Glomerular visceral epithelial cell (primary cell): ENCODE results near the gene MAML2.

Experiments used
- DNase-seq: peaks from one replicate; pipeline ENCODE4 v3.0.0-alpha.2; 2016; ENCODE audit errors: extremely low spot score

MAML2 gene

GRCh38 chr11:96126917-96127595 lies 215.9 kb downstream of the MAML2 start:
- DNase-seq: no peak

GRCh38 chr11:96125400-96125799 lies 217.6 kb downstream of the MAML2 start:
- no peak for DNase-seq

- no peak for DNase-seq
Observed at GRCh38 chr11:96124155-96124554, 218.8 kb downstream of the MAML2 start.

GRCh38 chr11:96123301-96123700 lies 219.7 kb downstream of the MAML2 start:
- DNase-seq: no peak

- peak; percentile 48 for DNase-seq
Observed at GRCh38 chr11:96122601-96123074, 220.4 kb downstream of the MAML2 start.

- DNase-seq: no peak
Observed at GRCh38 chr11:96119211-96119610, 223.8 kb downstream of the MAML2 start.

GRCh38 chr11:96116376-96116775 lies 226.6 kb downstream of the MAML2 start:
- no peak for DNase-seq

- no peak for DNase-seq
Observed at GRCh38 chr11:96114178-96115064, 228.6 kb downstream of the MAML2 start.

GRCh38 chr11:96113193-96113681 lies 229.8 kb downstream of the MAML2 start:
- no peak for DNase-seq

- DNase-seq: no peak
Observed at GRCh38 chr11:96112192-96113128, 230.5 kb downstream of the MAML2 start.

GRCh38 chr11:96111308-96111707 lies 231.7 kb downstream of the MAML2 start:
- no peak for DNase-seq

GRCh38 chr11:96110302-96110701 lies 232.7 kb downstream of the MAML2 start:
- DNase-seq: no peak

- no peak for DNase-seq
Observed at GRCh38 chr11:96109331-96110030, 233.5 kb downstream of the MAML2 start.

GRCh38 chr11:96107143-96107824 lies 235.7 kb downstream of the MAML2 start:
- DNase-seq: no peak

- no peak for DNase-seq
Observed at GRCh38 chr11:96106645-96107044, 236.3 kb downstream of the MAML2 start.

GRCh38 chr11:96105944-96106343 lies 237.1 kb downstream of the MAML2 start:
- DNase-seq: no peak

GRCh38 chr11:96105197-96105895 lies 237.6 kb downstream of the MAML2 start:
- no peak for DNase-seq

- no peak for DNase-seq
Observed at GRCh38 chr11:96104496-96104895, 238.5 kb downstream of the MAML2 start.

- DNase-seq: no peak
Observed at GRCh38 chr11:96103721-96104120, 239.3 kb downstream of the MAML2 start.

GRCh38 chr11:96103102-96103501 lies 239.9 kb downstream of the MAML2 start:
- DNase-seq: no peak
